ENCODE results near the gene CPNE4. TPM values are rescaled to one million over a fixed set of nuclear protein-coding genes. Genes with fewer than 3 reads are reported as not detected.

Gene CPNE4
- total and polyA plus RNA-seq, 2 donors from 2014 or later: 0.79 to 1.2 TPM

DNA sequence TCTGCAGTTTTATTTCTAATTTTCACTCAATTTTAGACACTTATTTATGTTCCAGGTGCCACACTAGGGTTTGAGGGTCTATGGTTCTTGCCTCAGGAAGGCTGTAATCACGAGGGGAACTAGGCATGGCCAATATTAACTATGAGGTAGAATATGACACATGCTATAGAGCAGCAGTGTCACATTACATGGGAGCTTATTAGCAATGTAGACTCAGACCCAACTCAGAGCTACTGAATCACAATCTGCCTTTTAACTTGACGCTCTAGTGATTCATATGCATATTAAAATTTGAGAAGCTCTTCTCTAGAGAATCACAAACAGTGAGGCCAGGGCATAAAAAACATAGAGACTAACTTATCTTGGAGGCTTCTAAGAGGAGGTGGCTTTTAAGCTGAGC is 499.2 kb downstream of the CPNE4 start:
- Histone ChIP-seq H3K27ac (ENCODE audit: low read depth in 2 of 2, low read length in 2 of 2) (no peak overlapping the region), H3K9me3 (ENCODE audit: control insufficient read depth in 2 of 3, insufficient read depth in 1 of 3, low read length in 3 of 3) (no peaks in the 10 kb centered on the region), H3K4me3 (ENCODE audit: low read length in 3 of 3) (no peak overlapping the region), H3K36me3 (ENCODE audit: control insufficient read depth in 2 of 3, insufficient read depth in 3 of 3, low read length in 3 of 3) (no peaks in the 10 kb centered on the region), H3K27me3 (ENCODE audit: control insufficient read depth, insufficient read depth, low read length) (no peaks in the 10 kb centered on the region), H3K4me1 (ENCODE audit: control insufficient read depth in 2 of 3, insufficient read depth in 2 of 3, low read depth in 1 of 3, low read length in 3 of 3) (no peaks in the 10 kb centered on the region), H3K9ac (ENCODE audit: low read length in 3 of 3) (no peak overlapping the region)
- FAIRE-seq (no peak), DNase-seq (no peak)
- intact Hi-C loops (cut with DNase I): no loop called here
- no peak for TF ChIP-seq CTCF (IDR thresholded peaks at IDR 0.05; ENCODE audit: borderline replicate concordance, extremely low read depth, insufficient read depth)

DNA sequence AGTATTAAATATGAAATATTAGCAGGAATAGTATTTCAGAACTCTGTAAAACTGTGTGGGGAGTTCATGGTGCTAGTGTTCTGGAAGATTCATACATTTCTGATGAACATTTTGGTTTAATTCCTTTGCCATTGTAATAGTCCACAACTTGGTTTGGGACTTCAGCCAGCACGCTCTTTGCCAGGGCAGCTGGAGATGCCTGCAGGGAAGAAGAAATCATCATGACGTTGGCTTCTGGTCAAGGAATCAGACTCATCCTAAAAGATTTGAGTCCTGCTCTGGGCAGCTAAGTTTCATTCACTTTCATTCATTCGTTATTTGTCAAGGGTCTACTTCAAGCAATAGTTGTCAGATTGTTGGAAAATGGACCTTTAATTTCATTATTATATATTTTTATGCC is 499.7 kb downstream of the CPNE4 start:
- no peak overlapping the region for H3K4me3 ChIP-seq (ENCODE audit: low read length in 3 of 3)
- no peak overlapping the region for H3K27ac ChIP-seq (ENCODE audit: low read depth in 2 of 2, low read length in 2 of 2)
- no peak for FAIRE-seq
- DNase-seq: no peak
- no peak overlapping the region for H3K9ac ChIP-seq (ENCODE audit: low read length in 3 of 3)
- no peaks in the 10 kb centered on the region for H3K9me3 ChIP-seq (ENCODE audit: control insufficient read depth in 2 of 3, insufficient read depth in 1 of 3, low read length in 3 of 3)
- no peaks in the 10 kb centered on the region for H3K36me3 ChIP-seq (ENCODE audit: control insufficient read depth in 2 of 3, insufficient read depth in 3 of 3, low read length in 3 of 3)
- intact Hi-C loops (cut with DNase I): no loop called here
- H3K4me1 ChIP-seq (ENCODE audit: control insufficient read depth in 2 of 3, insufficient read depth in 2 of 3, low read depth in 1 of 3, low read length in 3 of 3): no peaks in the 10 kb centered on the region
- H3K27me3 ChIP-seq (ENCODE audit: control insufficient read depth, insufficient read depth, low read length): no peaks in the 10 kb centered on the region
- no peak for TF ChIP-seq CTCF (IDR thresholded peaks at IDR 0.05; ENCODE audit: borderline replicate concordance, extremely low read depth, insufficient read depth)

- Histone ChIP-seq H3K4me3 (ENCODE audit: low read length in 3 of 3) (no peak overlapping the region), H3K4me1 (ENCODE audit: control insufficient read depth in 2 of 3, insufficient read depth in 2 of 3, low read depth in 1 of 3, low read length in 3 of 3) (no peaks in the 10 kb centered on the region), H3K27ac (ENCODE audit: low read depth in 2 of 2, low read length in 2 of 2) (no peak overlapping the region), H3K9me3 (ENCODE audit: control insufficient read depth in 2 of 3, insufficient read depth in 1 of 3, low read length in 3 of 3) (no peaks in the 10 kb centered on the region), H3K27me3 (ENCODE audit: control insufficient read depth, insufficient read depth, low read length) (no peaks in the 10 kb centered on the region), H3K9ac (ENCODE audit: low read length in 3 of 3) (no peak overlapping the region), H3K36me3 (ENCODE audit: control insufficient read depth in 2 of 3, insufficient read depth in 3 of 3, low read length in 3 of 3) (no peaks in the 10 kb centered on the region)
- FAIRE-seq: no peak
- TF ChIP-seq CTCF (IDR thresholded peaks at IDR 0.05; ENCODE audit: borderline replicate concordance, extremely low read depth, insufficient read depth): no peak
- intact Hi-C loops (cut with DNase I): no loop called here
- DNase-seq: no peak
Observed at GRCh38 chr3:131532645-131533044, 502.2 kb downstream of the CPNE4 start.

- DNase-seq (no peak), FAIRE-seq (no peak)
- H3K4me3 ChIP-seq (ENCODE audit: low read length in 3 of 3): no peak overlapping the region
- intact Hi-C loops (cut with DNase I): no loop called here
- H3K9ac ChIP-seq (ENCODE audit: low read length in 3 of 3): no peak overlapping the region
- H3K27ac ChIP-seq (ENCODE audit: low read depth in 2 of 2, low read length in 2 of 2): no peak overlapping the region
- H3K9me3 ChIP-seq (ENCODE audit: control insufficient read depth in 2 of 3, insufficient read depth in 1 of 3, low read length in 3 of 3): no peaks in the 10 kb centered on the region
- H3K36me3 ChIP-seq (ENCODE audit: control insufficient read depth in 2 of 3, insufficient read depth in 3 of 3, low read length in 3 of 3): no peaks in the 10 kb centered on the region
- no peaks in the 10 kb centered on the region for H3K4me1 ChIP-seq (ENCODE audit: control insufficient read depth in 2 of 3, insufficient read depth in 2 of 3, low read depth in 1 of 3, low read length in 3 of 3)
- no peak for TF ChIP-seq CTCF (IDR thresholded peaks at IDR 0.05; ENCODE audit: borderline replicate concordance, extremely low read depth, insufficient read depth)
- H3K27me3 ChIP-seq (ENCODE audit: control insufficient read depth, insufficient read depth, low read length): no peaks in the 10 kb centered on the region
Observed at GRCh38 chr3:131530843-131531242, 504.0 kb downstream of the CPNE4 start.

Data from kidney (tissue), 14 donors.